ENCODE data around the gene SUPT3H.

SUPT3H gene

DNA sequence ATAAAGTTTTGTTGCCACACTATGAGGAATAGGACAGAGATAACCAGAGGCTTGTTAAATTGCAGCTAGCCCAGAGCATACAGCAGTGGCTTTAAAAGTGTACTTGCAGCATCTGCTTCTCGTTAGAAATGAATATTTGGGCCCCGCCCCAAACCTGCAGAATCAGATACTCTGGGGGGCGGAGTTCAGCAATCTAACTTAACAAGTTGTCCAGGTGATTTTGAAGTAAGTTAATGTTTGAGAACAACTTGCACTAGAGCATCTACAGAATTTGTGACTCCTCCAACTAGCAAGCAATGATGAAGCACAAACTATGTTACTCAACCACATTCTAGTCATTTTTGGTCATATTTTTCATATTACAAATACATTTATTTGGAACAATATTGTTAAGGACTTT is 10.6 kb upstream of the SUPT3H start:
- DNase-seq (ENCODE audit: low read depth), result no peak

DNA sequence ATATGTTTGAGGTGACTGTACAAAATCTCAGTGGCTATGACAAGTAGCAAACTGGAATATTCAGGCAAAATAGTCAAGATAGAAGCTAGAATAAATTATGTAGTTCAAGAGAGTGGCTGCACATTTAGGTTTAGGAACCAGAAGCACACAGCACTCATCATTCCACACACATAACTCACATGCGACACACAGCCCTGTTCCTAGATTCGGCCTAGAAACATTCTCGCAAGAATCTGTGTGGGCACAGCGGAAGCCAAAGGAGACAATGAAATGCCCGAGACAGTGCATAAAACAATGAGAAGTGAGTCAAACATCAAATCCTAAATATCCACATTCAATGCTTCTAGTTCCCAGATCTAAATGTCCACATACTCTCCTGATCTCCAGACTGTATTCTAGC is 9.5 kb upstream of the SUPT3H start:
- no peak for DNase-seq (ENCODE audit: low read depth)

DNA sequence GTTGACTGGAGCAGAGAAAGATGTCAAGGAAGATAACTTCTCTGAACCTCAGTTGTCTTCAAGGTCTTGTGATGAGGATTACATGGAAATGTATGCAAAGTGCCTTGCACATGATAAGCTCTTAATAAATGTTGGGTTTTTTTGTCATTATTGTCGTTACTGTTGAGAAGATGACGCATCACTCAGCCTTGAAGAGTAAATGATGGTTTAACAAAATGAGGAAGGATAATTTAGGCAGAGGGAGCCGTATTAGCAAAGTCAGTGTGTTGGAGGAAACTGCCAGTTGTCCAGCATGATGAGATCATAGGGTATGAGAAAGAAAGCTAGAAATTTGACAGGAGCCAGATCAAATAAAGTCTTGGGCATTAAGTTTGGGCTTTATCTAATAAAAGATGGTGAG is 8.8 kb upstream of the SUPT3H start:
- no peak for DNase-seq (ENCODE audit: low read depth)

- DNase-seq (ENCODE audit: low read depth), result no peak
These were observed 4.7 kb upstream of the SUPT3H start for GRCh38 chr6:45382391-45382790.

DNA sequence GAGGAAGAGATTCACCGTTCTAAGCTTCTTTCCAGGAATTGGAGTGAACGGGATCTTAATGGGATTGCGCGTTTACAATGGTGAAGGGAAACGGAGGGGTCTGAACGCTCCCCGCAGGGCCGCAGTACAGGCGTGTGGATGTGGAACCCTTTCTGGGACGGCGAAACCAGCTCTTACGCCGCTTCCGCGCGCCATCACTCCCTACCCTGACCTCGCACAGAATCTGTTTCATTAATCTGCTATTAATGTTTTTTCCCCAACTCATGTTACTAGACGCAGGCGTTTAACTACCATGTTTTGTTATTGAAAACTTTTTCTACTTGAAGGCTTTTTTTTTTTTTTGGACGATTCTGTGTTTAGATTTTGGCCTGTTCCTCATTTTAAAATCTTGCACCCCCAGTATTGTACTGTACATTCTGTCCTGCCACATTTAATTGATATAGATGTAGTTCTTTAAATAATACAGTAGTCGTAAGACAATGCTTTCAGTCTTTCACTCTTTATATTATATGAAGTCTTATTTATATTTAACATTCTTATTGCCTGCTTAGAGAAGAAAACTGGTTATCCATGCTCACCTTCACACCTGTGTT is 696 bp upstream of the SUPT3H start:
- no peak for DNase-seq (ENCODE audit: low read depth)

DNA sequence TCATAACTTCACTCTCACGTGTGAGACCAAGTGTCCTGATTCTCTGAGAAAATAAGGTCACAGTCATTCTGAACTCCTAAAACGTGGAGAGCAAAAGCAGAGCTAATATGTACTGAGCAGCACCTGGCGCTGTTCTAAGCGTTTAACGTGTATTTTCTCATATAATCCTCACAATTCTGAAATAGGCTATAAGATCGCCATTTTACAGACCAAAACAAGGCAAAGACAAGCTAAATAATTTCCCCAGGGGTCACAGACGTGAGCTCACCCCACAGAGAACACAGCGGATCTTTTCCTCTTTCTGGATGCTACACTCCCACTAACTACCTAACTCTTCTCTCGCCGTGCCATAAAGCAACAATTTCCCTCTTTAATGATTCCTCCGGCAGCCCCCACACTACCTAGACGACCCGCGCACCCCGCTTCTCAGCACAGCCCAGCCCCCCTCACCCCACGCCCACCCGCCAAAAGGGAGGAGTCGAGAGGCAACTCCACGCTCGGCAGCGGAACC is 636 bp downstream of the SUPT3H start:
- no peak for DNase-seq (ENCODE audit: low read depth)

- no peak for DNase-seq (ENCODE audit: low read depth)
These were observed 1.3 kb downstream of the SUPT3H start for GRCh38 chr6:45376310-45377042.

DNA sequence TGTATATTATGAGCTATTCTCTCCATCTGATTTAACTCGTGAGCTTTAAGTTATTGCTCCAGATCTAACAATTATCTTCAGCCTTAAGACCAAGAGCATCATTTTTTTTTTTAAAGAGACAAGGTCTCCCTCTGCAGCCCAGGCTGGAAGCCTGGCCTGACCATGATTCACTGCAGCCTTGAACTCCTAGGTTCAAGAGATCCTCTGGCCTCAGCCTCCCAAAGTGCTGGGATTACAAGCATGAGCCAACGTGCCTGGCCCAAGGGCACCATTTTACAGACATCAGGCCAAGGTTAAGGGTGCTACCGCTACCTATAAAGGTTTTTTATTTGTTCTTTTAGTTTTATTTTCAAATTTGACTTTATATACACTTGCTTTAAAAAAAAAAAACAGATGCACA is 2.3 kb downstream of the SUPT3H start:
- no peak for DNase-seq (ENCODE audit: low read depth)

GRCh38 chr6:45371924-45372573 is 5.7 kb downstream of the SUPT3H start:
- no peak for DNase-seq (ENCODE audit: low read depth)

- no peak for DNase-seq (ENCODE audit: low read depth)
These were observed 7.9 kb downstream of the SUPT3H start for GRCh38 chr6:45369870-45370269.

- no peak for DNase-seq (ENCODE audit: low read depth)
These were observed 9.7 kb downstream of the SUPT3H start for GRCh38 chr6:45367999-45368398.

DNA sequence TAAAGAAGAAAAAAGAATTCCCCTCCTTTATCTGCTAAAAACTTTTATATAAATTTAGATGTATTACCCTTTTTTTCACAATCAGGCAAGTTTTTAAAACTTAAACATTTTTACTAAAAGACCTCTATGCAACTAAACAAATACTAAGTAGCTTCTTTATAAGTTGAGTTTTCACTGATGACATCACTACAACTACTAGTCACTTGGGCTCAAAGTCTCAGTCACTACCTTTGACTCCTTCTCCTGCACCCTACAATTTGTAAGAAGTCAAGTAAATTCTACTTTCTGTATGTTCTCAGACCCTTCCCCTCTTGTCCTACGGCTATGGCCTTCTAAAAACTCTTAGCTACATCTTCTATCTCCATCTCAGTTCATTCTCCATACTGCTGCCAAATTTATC is 11.2 kb downstream of the SUPT3H start:
- no peak for DNase-seq (ENCODE audit: low read depth)

DNA sequence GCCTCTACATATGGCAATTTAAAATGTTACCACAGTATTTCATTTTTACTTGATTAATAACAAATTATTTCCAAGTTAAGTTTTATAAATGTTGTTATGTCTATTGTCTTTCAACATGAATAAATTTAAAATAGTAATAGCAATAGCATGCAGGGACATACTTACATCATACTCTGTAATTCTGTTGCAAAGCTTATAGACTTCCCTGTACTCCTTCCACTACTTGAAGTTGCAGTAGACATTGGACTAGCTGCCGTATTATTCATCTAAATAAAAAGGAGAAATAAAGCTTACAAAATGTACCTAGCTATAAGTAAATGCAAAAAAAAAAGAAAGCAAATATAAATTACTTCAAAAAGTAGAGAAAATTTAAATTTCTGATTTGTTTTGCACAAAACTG is 12.7 kb downstream of the SUPT3H start:
- no peak for DNase-seq (ENCODE audit: low read depth)

- DNase-seq (ENCODE audit: low read depth), result no peak
These were observed 13.3 kb downstream of the SUPT3H start for GRCh38 chr6:45364466-45364865.

DNA sequence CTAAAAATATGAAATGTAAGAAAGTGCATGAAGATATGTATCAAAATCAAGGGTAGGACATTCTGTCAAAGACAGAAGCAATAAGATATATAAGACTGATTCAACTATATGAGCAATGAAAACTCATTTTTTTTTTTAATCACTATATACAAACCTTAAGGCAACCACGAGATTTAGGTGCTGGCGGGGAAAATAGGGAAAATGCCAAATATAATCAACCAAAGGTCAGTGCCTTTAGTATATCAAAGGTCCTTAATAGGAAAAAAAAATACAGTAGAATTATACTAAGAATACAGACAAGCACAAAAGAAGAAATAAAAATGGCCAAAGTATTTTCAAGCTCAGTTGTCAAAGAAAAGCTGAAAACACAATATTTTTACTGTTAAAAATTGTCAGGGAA is 24.1 kb downstream of the SUPT3H start:
- no peak for DNase-seq (ENCODE audit: low read depth)

- DNase-seq (ENCODE audit: low read depth), result no peak
These were observed 26.1 kb downstream of the SUPT3H start for GRCh38 chr6:45351667-45352066.

DNA sequence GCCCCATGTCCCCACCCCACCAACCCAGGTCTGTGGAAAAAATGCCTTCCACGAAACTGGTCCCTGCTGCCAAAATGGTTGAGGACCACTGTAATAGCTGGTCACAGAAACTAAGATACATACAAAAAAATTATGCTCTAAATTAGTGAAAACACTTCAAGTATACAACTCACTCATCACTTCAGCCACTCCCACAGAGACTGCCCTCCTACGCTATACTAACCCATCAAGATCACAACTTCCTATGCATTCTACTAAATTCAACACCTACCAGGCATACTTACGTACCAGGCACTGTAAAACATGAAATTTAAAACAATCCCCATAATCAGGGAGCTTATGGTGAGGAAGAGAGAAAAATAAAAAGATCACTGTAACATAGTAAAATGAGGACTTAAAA is 26.7 kb downstream of the SUPT3H start:
- no peak for DNase-seq (ENCODE audit: low read depth)

DNA sequence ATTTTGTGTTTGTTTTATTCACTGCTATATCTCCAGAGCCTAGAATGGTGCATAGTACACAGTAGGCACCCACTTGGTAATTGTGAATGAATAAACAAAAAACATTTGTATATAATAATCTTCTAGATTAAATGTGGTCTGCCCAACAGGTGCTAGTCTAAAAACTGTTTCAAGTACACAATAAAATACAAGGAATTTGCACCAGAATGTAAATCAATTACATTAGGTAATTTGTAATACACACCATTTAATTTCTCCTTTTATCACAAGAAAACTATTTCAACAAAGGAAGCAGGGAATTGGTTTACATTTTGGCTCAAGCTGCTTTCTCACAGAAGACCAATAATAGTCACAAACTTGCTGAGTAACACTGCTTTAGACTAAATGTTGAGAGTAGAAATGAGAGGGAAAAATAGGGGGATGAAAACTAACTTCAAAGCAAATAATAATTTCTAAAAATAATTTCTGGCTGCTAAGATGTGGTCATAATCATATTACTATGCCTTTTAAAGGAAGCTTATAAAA is 27.5 kb downstream of the SUPT3H start:
- no peak for DNase-seq (ENCODE audit: low read depth)

- no peak for DNase-seq (ENCODE audit: low read depth)
These were observed 32.8 kb downstream of the SUPT3H start for GRCh38 chr6:45344900-45345299.

DNA sequence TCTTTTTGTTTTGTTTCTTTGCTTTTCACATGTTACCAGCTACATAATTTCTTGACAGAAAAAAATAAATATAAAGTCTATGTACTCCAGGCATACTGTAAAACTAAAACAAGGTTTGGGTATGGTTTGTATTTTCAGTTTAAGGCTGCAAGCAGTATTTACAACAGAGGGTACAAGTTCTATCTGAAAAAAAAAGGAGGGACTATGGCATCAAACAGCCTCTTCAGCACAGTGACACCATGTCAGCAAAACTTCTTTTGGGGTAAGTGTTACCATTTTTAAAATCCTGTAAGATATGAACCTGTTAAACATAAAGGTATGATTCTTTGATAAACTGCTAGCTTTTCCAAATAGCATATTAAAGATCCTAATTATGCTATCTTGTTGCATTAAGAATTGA is 49.2 kb downstream of the SUPT3H start:
- DNase-seq (ENCODE audit: low read depth), result no peak

DNA sequence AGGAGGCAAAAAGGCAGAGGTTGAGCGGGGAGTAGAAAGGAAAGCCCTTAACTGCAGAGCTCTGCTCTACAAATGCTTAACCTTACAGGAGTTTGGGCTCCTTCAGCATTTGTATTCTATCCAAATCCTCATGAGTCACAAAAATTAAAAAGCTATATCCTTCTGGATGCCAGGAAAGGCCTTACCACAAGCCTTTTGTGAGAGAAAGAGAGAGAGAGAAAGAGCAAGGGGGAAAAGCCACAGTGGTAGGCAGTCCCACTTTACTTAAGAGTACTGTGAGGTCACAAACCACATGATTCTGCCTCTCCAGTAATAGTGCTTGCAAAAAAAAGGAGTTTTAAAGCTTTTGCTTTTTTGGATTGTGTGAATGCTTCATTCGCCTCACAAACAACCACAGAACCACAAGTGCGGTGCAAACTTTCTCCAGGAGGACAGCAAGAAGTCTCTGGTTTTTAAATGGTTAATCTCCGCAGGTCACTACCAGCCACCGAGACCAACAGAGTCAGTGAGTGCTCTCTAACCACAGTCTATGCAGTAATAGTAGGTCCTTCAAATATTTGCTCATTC is 49.7 kb downstream of the SUPT3H start, which contains the start of gene RUNX2:
TSS of gene RUNX2 (plus strand) at position 375 of the 567 bp plus-strand sequence. CDS start 397 bp downstream, outside the sequence.
- DNase-seq (ENCODE audit: low read depth), result peak; percentile 50

GRCh38 chr6:45326698-45327417 is 50.9 kb downstream of the SUPT3H start:
- no peak for DNase-seq (ENCODE audit: low read depth)
